OCI-LY1 (cell line): ENCODE results near the gene MAN1C1.

Source experiments
- H2AFZ ChIP-seq: fragments of 200-600 bp; sonication (generic), shearing (Covaris generic); 2 replicates; pipeline ENCODE4 v1.6.0; 2014; ENCODE audit warnings: antibody characterized with exemption, mild to moderate bottlenecking, low read length
- H3F3A ChIP-seq: fragments of 200-600 bp; sonication (generic), shearing (Covaris generic); 2 replicates; pipeline ENCODE4 v1.6.0; 2014; ENCODE audit warnings: mild to moderate bottlenecking, antibody characterized with exemption, low read length, moderate library complexity; ENCODE audit not compliant: insufficient read depth
- H3K27ac ChIP-seq: fragments of 200-600 bp; sonication (generic); 2 replicates; pipeline ENCODE4 v1.5.1; 2014; ENCODE audit warnings: low read length, mixed run types, mild to moderate bottlenecking, low read depth; ENCODE audit not compliant: poor library complexity, severe bottlenecking
- H3K27me3 ChIP-seq: fragments of 200-600 bp; sonication (generic); 2 replicates; pipeline ENCODE4 v1.6.0; 2014; ENCODE audit warnings: antibody characterized with exemption, mild to moderate bottlenecking, low read length, moderate library complexity; ENCODE audit not compliant: insufficient read depth
- H3K36me3 ChIP-seq: fragments of 200-600 bp; sonication (generic); 2 replicates; pipeline ENCODE4 v1.6.1; 2014; ENCODE audit warnings: mild to moderate bottlenecking, antibody characterized with exemption, low read length, moderate library complexity, mixed read lengths; ENCODE audit not compliant: insufficient read depth
- H3K4me1 ChIP-seq: fragments of 200-600 bp; sonication (generic); 2 replicates; pipeline ENCODE4 v1.5.1; 2014; ENCODE audit warnings: mild to moderate bottlenecking, low read length, moderate library complexity; ENCODE audit not compliant: insufficient read depth, severe bottlenecking
- H3K4me2 ChIP-seq: fragments of 200-600 bp; sonication (generic), shearing (Covaris generic); 2 replicates; pipeline ENCODE4 v1.6.1; 2014; ENCODE audit warnings: low read length
- H3K4me3 ChIP-seq: fragments of 200-600 bp; sonication (generic); 2 replicates; pipeline ENCODE4 v1.5.1; 2014; ENCODE audit warnings: low read length, low read depth, mild to moderate bottlenecking, mixed read lengths; ENCODE audit not compliant: poor library complexity, severe bottlenecking
- H3K79me2 ChIP-seq: fragments of 200-600 bp; shearing (Covaris generic); 2 replicates; pipeline ENCODE4 v1.6.1; 2016; ENCODE audit warnings: mixed run types, low read length, mixed read lengths; ENCODE audit not compliant: insufficient read depth
- H3K9ac ChIP-seq: fragments of 200-600 bp; sonication (generic), shearing (Covaris generic); 2 replicates; pipeline ENCODE4 v1.6.1; 2014; ENCODE audit warnings: mild to moderate bottlenecking, low read length, mixed read lengths
- H3K9me2 ChIP-seq: fragments of 200-600 bp; sonication (generic), shearing (Covaris generic); 2 replicates; pipeline ENCODE4 v1.6.1; 2014; ENCODE audit warnings: low read depth, mild to moderate bottlenecking, low read length, mixed read lengths
- H3K9me3 ChIP-seq: fragments of 200-600 bp; shearing (Covaris generic); 2 replicates; pipeline ENCODE4 v1.6.1; 2014; ENCODE audit warnings: low read length, mixed read lengths
- H4K20me1 ChIP-seq: fragments of 200-600 bp; sonication (generic), shearing (Covaris generic); 2 replicates; pipeline ENCODE4 v1.6.0; 2016; ENCODE audit warnings: mild to moderate bottlenecking, low read length; ENCODE audit not compliant: insufficient read depth
- EZH2 ChIP-seq: fragments of 200-600 bp; sonication (generic), shearing (Covaris generic); IDR thresholded peaks from 2 replicates; pipeline ENCODE4 v1.8.0; 2017; ENCODE audit warnings: borderline replicate concordance, mixed run types, mild to moderate bottlenecking, antibody characterized with exemption, low read length, moderate library complexity, mixed read lengths
- TF ChIP-seq, protein P1 (sequence below): fragments of 200-600 bp; sonication (generic), shearing (Covaris generic); IDR thresholded peaks from 2 replicates; pipeline ENCODE4 v1.5.1; 2017; ENCODE audit warnings: mild to moderate bottlenecking, antibody characterized with exemption, low read length, moderate library complexity, mixed read lengths

MAN1C1 gene

GRCh38 chr1:25568834-25569596 is 47.6 kb upstream of the MAN1C1 start:
- H3K36me3 ChIP-seq, result no peaks in the 10 kb centered on the region
- no peaks in the 10 kb centered on the region for H4K20me1 ChIP-seq
- peaks cover 8% of the 10 kb centered on the region; the same call in 1 of the 2 replicates for H3K27me3 ChIP-seq
- H3K27ac ChIP-seq, result no peak overlapping the region
- no peak overlapping the region for H3K4me2 ChIP-seq
- TF ChIP-seq EZH2, result no peak
- TF ChIP-seq, protein P1, sequence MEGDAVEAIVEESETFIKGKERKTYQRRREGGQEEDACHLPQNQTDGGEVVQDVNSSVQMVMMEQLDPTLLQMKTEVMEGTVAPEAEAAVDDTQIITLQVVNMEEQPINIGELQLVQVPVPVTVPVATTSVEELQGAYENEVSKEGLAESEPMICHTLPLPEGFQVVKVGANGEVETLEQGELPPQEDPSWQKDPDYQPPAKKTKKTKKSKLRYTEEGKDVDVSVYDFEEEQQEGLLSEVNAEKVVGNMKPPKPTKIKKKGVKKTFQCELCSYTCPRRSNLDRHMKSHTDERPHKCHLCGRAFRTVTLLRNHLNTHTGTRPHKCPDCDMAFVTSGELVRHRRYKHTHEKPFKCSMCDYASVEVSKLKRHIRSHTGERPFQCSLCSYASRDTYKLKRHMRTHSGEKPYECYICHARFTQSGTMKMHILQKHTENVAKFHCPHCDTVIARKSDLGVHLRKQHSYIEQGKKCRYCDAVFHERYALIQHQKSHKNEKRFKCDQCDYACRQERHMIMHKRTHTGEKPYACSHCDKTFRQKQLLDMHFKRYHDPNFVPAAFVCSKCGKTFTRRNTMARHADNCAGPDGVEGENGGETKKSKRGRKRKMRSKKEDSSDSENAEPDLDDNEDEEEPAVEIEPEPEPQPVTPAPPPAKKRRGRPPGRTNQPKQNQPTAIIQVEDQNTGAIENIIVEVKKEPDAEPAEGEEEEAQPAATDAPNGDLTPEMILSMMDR, result no peak
- H3K4me1 ChIP-seq, result peaks cover 25% of the 10 kb centered on the region
- no peak overlapping the region for H3K9ac ChIP-seq
- H3K9me2 ChIP-seq, result no peaks in the 10 kb centered on the region
- no peak overlapping the region for H3K4me3 ChIP-seq
- H3K79me2 ChIP-seq, result no peaks in the 10 kb centered on the region
- H3F3A ChIP-seq, result no peaks in the 10 kb centered on the region
- no peak overlapping the region for H2AFZ ChIP-seq
- H3K9me3 ChIP-seq, result no peaks in the 10 kb centered on the region

DNA sequence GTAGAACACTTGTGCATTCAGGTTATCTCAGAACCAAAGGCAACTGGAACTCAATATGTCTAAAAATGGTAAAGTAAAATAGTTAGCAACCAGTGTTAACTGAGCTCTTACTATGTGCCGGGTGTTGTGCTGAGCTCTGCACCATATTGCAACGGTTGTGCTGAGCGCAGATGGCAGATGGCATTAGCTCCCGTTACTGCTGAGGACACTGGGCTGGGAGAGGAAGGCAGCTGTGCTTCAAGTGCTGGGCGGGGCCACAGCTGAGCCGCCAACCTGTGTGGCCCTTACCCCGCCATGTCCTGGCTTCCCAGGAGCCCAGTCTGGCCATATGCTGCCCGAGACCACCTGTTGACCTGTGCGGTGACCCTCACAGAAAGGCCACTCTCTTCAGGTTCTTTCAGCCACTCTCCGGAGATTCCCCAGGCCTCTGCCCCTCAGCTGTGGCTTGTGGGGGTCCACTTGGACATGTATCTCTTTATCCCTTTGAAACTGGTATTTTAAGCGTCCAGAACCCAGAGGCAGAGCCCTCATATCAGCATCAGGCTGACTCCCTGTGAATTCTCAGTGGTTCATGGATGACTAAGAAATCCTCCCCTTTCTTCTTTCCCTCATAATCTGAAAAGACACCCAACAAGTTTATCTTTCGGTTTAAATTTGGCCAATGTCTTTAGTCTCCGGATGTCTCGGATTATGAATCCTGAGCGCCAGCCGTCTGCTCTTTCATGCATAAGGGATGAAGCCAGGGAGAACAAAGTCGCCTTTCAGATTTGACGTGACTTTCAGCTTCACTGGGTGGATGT is 46.8 kb upstream of the MAN1C1 start:
- H3K27ac ChIP-seq, result no peak overlapping the region
- H3K4me1 ChIP-seq, result peaks cover 22% of the 10 kb centered on the region

DNA sequence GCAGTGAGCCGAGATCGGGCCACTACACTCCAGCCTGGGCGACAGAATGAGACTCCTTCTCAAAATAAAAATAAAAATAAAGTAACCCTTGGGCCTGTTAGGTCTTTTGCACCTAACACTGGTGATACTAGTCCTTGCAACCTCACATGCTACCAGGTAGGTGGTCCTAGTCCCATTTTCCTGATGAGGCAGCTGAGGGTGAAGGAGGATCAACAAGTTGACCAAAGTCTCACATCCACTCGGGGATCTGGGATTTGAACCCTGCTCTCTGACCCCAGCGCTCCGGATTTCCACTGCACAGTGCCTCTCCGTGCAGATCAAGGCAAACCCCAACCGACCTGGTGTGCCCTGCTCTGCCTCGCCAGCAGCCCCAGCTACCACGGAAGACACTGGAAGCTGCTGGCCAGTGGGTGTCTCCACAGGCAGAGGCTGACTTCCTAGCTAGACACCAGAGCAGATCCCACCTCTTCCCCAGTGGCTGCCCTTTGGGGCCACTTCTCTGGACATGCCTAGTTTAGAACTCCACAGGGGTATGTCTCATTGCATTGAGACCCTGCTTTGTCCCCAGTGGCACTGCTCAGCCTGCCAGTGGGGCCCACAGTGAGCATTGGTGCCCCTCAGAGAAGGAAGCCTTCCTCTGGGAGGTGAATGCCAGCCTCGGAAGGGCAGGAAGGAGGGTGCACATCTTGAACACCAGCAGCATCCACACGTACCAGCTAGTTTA is 45.6 kb upstream of the MAN1C1 start:
- Histone ChIP-seq H3K27ac (no peak overlapping the region), H3F3A (no peaks in the 10 kb centered on the region), H2AFZ (no peak overlapping the region), H3K27me3 (peaks cover 8% of the 10 kb centered on the region; the same call in 1 of the 2 replicates), H4K20me1 (no peaks in the 10 kb centered on the region), H3K4me1 (peaks cover 11% of the 10 kb centered on the region), H3K9me2 (no peaks in the 10 kb centered on the region), H3K36me3 (no peaks in the 10 kb centered on the region), H3K9me3 (no peaks in the 10 kb centered on the region), H3K4me2 (no peak overlapping the region), H3K4me3 (no peak overlapping the region), H3K9ac (no peak overlapping the region), H3K79me2 (no peaks in the 10 kb centered on the region)
- TF ChIP-seq EZH2, result no peak
- TF ChIP-seq, protein P1, result no peak

More for the DNA sequence above, 46.8 kb upstream of the MAN1C1 start:
- no peaks in the 10 kb centered on the region for H3K9me3 ChIP-seq
- no peak overlapping the region for H3K9ac ChIP-seq
- H3K36me3 ChIP-seq, result no peaks in the 10 kb centered on the region
- peaks cover 8% of the 10 kb centered on the region; the same call in 1 of the 2 replicates for H3K27me3 ChIP-seq
- no peak overlapping the region for H2AFZ ChIP-seq
- H3K4me3 ChIP-seq, result no peak overlapping the region
- H3K9me2 ChIP-seq, result no peaks in the 10 kb centered on the region
- H3F3A ChIP-seq, result no peaks in the 10 kb centered on the region
- TF ChIP-seq, protein P1, result no peak
- no peak for TF ChIP-seq EZH2
- H4K20me1 ChIP-seq, result no peaks in the 10 kb centered on the region
- no peaks in the 10 kb centered on the region for H3K79me2 ChIP-seq
- H3K4me2 ChIP-seq, result no peak overlapping the region
